A673 (cell line): ENCODE data around the gene NFKB2. TPM values are rescaled to one million over a fixed set of nuclear protein-coding genes. Genes with fewer than 3 reads are reported as not detected.

Experiments used
- BruUV-seq: library from RNA; stranded (reverse); fragments of 400-500 nt; replicated peaks from 2 replicates; lab custom pipeline; 2021; lab: Mats Ljungman, UMichigan
- CTCF ChIA-PET: fragments of 300-600 bp; sonication (Branson Sonifier 250); formaldehyde crosslinking; loops from one replicate; lab custom pipeline; 2022; ENCODE audit warnings: antibody characterized with exemption; lab: Charles Lee
- POLR2A ChIA-PET: fragments of 300-600 bp; sonication (Branson Sonifier 250); formaldehyde crosslinking; loops from one replicate; lab custom pipeline; 2022; ENCODE audit warnings: antibody characterized with exemption; ENCODE audit not compliant: low non-redundant PET; lab: Charles Lee
- DNase-seq: peaks from one replicate; pipeline ENCODE4 v3.0.0-alpha.2; 2015; ENCODE audit warnings: low spot score
- H3K27ac ChIP-seq: fragments of 200-600 bp; sonication (generic); 2 replicates; pipeline ENCODE4 v1.5.1; 2016; ENCODE audit warnings: mixed run types, low read depth, mild to moderate bottlenecking, mixed read lengths, antibody characterized with exemption, low read length; ENCODE audit not compliant: poor library complexity, severe bottlenecking
- H3K27me3 ChIP-seq: fragments of 200-600 bp; sonication (generic); replicated peaks from 2 replicates; pipeline ENCODE4 v1.6.1; 2017; ENCODE audit warnings: mixed run types, low read depth, mild to moderate bottlenecking, mixed read lengths, antibody characterized with exemption, low read length; ENCODE audit not compliant: insufficient read depth, poor library complexity
- H3K36me3 ChIP-seq: fragments of 200-600 bp; sonication (generic); 2 replicates; pipeline ENCODE4 v1.6.1; 2016; ENCODE audit warnings: mixed run types, mild to moderate bottlenecking, mixed read lengths, antibody characterized with exemption, low read length; ENCODE audit not compliant: insufficient read depth, poor library complexity, severe bottlenecking
- H3K4me1 ChIP-seq: fragments of 200-600 bp; sonication (generic); 2 replicates; pipeline ENCODE4 v1.6.1; 2017; ENCODE audit warnings: mixed run types, mild to moderate bottlenecking, mixed read lengths, antibody characterized with exemption, low read length; ENCODE audit not compliant: insufficient read depth, poor library complexity, severe bottlenecking
- H3K4me3 ChIP-seq: fragments of 200-600 bp; sonication (generic); 2 replicates; pipeline ENCODE4 v1.5.1; 2016; ENCODE audit warnings: low read depth, mixed run types, mild to moderate bottlenecking, mixed read lengths, low read length; ENCODE audit not compliant: poor library complexity, severe bottlenecking
- H3K9me3 ChIP-seq: fragments of 200-600 bp; sonication (generic); 2 replicates; pipeline ENCODE4 v1.6.1; 2016; ENCODE audit warnings: mixed run types, low read depth, mild to moderate bottlenecking, mixed read lengths, antibody characterized with exemption, low read length; ENCODE audit not compliant: poor library complexity, severe bottlenecking
- EZH2 ChIP-seq: fragments of 200-600 bp; sonication (generic); IDR thresholded peaks from 2 replicates; pipeline ENCODE4 v1.6.1; 2017; ENCODE audit warnings: borderline replicate concordance, low read depth, mild to moderate bottlenecking, mixed read lengths, antibody characterized with exemption, low read length; ENCODE audit not compliant: poor library complexity, severe bottlenecking
- intact Hi-C: fragments of 100-400 bp; cut with micrococcal nuclease; formaldehyde crosslinking; loops from one replicate; pipeline ENCODE4 v1.10.0; 2022; ENCODE audit not compliant: unreplicated experiment
- total RNA-seq: library from RNA; stranded (reverse); gene quantifications from 2 replicates; pipeline ENCODE4 v1.2.3, GENCODE V29; 2021
- TF ChIP-seq, protein P1 (sequence below): fragments of 300-800, 200-600 bp; sonication (generic); conservative IDR thresholded peaks from 2 replicates; pipeline ENCODE4 v1.5.1; 2017; ENCODE audit warnings: low read depth, mild to moderate bottlenecking, antibody characterized with exemption, low read length, moderate library complexity, mixed read lengths

Gene NFKB2
- total RNA-seq, 1 experiment from 2014 or later = 29.8 TPM

DNA sequence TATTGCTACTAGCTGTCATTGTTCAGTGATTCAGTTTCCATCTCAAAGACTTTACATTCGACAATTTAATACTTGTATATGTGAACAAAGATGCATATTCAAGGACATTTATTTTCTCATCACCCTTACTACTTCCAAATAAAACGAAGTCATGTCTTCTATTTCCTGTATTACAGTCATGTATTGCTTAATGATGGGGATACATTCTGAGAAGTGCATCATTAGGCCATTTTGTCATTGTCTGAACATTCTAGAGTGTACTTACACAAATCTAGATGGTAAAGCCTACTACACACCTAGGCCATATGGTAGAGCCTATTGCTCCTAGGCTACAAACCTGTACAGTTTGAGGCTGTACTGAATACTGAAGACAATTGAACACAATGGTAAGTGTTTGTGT is 49.3 kb downstream of the NFKB2 start:
- H3K27me3 ChIP-seq = no peaks in the 10 kb centered on the region
- ChIA-PET POLR2A (no interaction called here), CTCF (no interaction called here)
- no peak for TF ChIP-seq EZH2
- TF ChIP-seq, protein P1, sequence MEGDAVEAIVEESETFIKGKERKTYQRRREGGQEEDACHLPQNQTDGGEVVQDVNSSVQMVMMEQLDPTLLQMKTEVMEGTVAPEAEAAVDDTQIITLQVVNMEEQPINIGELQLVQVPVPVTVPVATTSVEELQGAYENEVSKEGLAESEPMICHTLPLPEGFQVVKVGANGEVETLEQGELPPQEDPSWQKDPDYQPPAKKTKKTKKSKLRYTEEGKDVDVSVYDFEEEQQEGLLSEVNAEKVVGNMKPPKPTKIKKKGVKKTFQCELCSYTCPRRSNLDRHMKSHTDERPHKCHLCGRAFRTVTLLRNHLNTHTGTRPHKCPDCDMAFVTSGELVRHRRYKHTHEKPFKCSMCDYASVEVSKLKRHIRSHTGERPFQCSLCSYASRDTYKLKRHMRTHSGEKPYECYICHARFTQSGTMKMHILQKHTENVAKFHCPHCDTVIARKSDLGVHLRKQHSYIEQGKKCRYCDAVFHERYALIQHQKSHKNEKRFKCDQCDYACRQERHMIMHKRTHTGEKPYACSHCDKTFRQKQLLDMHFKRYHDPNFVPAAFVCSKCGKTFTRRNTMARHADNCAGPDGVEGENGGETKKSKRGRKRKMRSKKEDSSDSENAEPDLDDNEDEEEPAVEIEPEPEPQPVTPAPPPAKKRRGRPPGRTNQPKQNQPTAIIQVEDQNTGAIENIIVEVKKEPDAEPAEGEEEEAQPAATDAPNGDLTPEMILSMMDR = no peak
- no peaks in the 10 kb centered on the region for H3K9me3 ChIP-seq
- H3K4me1 ChIP-seq = no peaks in the 10 kb centered on the region
- no peak overlapping the region for H3K4me3 ChIP-seq
- intact Hi-C loops = no loop called here
- no peak for DNase-seq
- H3K36me3 ChIP-seq = no peaks in the 10 kb centered on the region
- no TSS peak for BruUV-seq
- no peak overlapping the region for H3K27ac ChIP-seq

DNA sequence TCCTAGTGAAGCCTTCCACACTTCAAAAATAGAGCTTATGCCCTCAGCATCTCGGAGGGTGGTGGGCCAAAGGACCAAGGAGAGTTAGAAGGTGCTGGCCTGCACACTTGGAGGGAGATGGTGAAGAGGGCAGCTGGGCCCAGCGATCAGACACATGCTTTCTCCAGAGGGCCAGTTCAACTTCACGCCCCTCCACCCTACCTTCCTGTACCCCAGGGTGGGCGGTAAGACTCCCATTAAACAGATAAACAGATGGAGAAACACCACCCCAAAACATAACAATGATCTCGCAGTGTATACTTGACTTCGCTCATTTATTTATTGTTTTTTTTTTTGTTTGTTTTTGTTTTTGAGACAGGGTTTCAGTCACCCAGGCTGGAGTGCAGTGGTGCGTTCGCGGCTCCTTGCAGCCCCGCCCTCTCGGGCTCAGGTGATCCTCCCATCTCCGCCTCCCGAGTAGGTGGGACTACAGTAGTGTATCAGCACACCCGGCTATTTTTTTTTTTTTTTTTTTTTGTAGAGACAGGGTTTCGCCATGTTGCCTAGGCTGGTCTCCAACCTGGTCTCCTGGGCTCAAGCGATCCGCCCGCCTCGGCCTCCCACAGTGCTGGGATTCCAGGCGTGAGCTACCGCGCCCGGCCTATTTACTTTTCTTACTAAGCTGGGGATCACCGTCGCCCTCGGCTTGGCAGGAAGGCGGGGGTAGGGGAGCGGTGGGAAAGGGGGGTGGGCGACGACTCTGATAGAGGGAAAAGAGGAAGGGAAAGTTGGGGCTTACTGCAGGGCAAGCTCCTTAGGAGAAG is 54.0 kb downstream of the NFKB2 start:
- peaks cover 5% of the 10 kb centered on the region for H3K36me3 ChIP-seq
- ChIA-PET POLR2A (interaction anchor here (0.7 kb wide), 1 partner anchor 17 kb away, joined by 4 read pairs; the partner anchor contains the start of gene CUEDC2), CTCF (interaction anchor here (0.7 kb wide), 1 partner anchor 280 kb away, joined by 6 read pairs; no protein-coding TSS in a partner anchor)
- DNase-seq = peak; percentile 74
- H3K4me1 ChIP-seq = peaks cover 6% of the 10 kb centered on the region
- no TSS peak for BruUV-seq
- H3K9me3 ChIP-seq = no peaks in the 10 kb centered on the region
- H3K27me3 ChIP-seq = no peaks in the 10 kb centered on the region
- peak overlapping the region; percentile 89 for H3K4me3 ChIP-seq
- TF ChIP-seq, protein P1 = no peak
- no peak for TF ChIP-seq EZH2
- peak overlapping the region; percentile 82 for H3K27ac ChIP-seq
- intact Hi-C loops = no loop called here

DNA sequence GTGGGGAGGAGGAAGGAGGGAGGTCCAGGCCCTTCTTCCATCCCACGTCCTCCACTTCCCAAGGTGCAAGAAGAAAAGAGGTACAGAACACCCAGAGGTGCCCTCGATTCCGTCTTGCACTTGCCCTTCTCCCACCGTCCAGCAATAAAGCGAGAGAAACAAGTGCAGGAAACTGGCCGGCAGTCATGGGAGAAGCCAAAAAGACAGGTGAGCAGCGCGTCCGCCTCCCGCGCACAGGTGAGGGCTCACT is 54.5 kb downstream of the NFKB2 start:
- ChIA-PET POLR2A (interaction anchor here (0.7 kb wide), 1 partner anchor 18 kb away, joined by 4 read pairs; the partner anchor contains the start of gene CUEDC2), CTCF (interaction anchor here (0.7 kb wide), 1 partner anchor 281 kb away, joined by 6 read pairs; no protein-coding TSS in a partner anchor)
- H3K4me1 ChIP-seq = peaks cover 6% of the 10 kb centered on the region
- BruUV-seq = no TSS peak
- H3K9me3 ChIP-seq = no peaks in the 10 kb centered on the region
- TF ChIP-seq, protein P1 = no peak
- TF ChIP-seq EZH2 = no peak
- peaks cover 7% of the 10 kb centered on the region for H3K36me3 ChIP-seq
- H3K27ac ChIP-seq = peak overlapping the region; percentile 82
- peak overlapping the region; percentile 89 for H3K4me3 ChIP-seq
- intact Hi-C loops = no loop called here
- H3K27me3 ChIP-seq = no peaks in the 10 kb centered on the region
- no peak for DNase-seq
